Epithelial cell of esophagus (primary cell): Measurements from ENCODE around the gene CSDE1.
A peak's percentile ranks its signal among the peaks of the same experiment; 100 is the strongest.

Source experiments
- DNase-seq: peaks from one replicate; pipeline ENCODE4 v3.0.0; 2010; ENCODE audit warnings: low read depth
- H3K4me3 ChIP-seq: 2 replicates; pipeline ENCODE4 v1.5.1; 2011; ENCODE audit warnings: mild to moderate bottlenecking, low read length, control low read depth
- CTCF ChIP-seq: IDR thresholded peaks from 2 replicates; pipeline ENCODE4 v1.5.1; 2011; ENCODE audit warnings: low read depth, mild to moderate bottlenecking, low read length, control low read depth, inconsistent platforms; ENCODE audit not compliant: insufficient read depth; ENCODE audit errors: missing control alignments

The CSDE1 gene

GRCh38 chr1:114715952-114716303, 41.9 kb downstream of the CSDE1 start:
- DNase-seq = no peak
- TF ChIP-seq CTCF = no peak
- peak overlapping the region; percentile 95 for H3K4me3 ChIP-seq

- TF ChIP-seq CTCF = no peak
- no peak for DNase-seq
- H3K4me3 ChIP-seq = no peak overlapping the region
These were observed 44.8 kb downstream of the CSDE1 start for GRCh38 chr1:114712977-114713376.

- DNase-seq = no peak
- TF ChIP-seq CTCF = no peak
- no peak overlapping the region for H3K4me3 ChIP-seq
These were observed 47.4 kb downstream of the CSDE1 start for GRCh38 chr1:114710360-114710759.

GRCh38 chr1:114707604-114708003, 50.2 kb downstream of the CSDE1 start:
- no peak for DNase-seq
- TF ChIP-seq CTCF = no peak
- H3K4me3 ChIP-seq = no peak overlapping the region

GRCh38 chr1:114703242-114703641, 54.5 kb downstream of the CSDE1 start:
- DNase-seq = no peak
- no peak for TF ChIP-seq CTCF
- H3K4me3 ChIP-seq = no peak overlapping the region

- no peak overlapping the region for H3K4me3 ChIP-seq
- peak; percentile 48 for DNase-seq
- TF ChIP-seq CTCF = no peak
These were observed 55.0 kb downstream of the CSDE1 start for GRCh38 chr1:114702737-114703136.

GRCh38 chr1:114701931-114702330, 55.9 kb downstream of the CSDE1 start:
- H3K4me3 ChIP-seq = no peak overlapping the region
- DNase-seq = no peak
- TF ChIP-seq CTCF = no peak
